Pancreas (tissue), 10 donors: ENCODE results near the gene MYL11. TPM values are rescaled to one million over a fixed set of nuclear protein-coding genes. Genes with fewer than 3 reads are reported as not detected.

Source experiments
- ATAC-seq, 4 donors: fragments of 200-7000 bp; cut with Tn5 transposase; one replicate each; pipeline versions ENCODE4 v1.8.0 to v1.9.1; 2020; ENCODE audit warnings: mild to moderate bottlenecking in 4 of 4, moderate library complexity in 4 of 4
- DNase-seq, 6 donors: peaks; one replicate each; pipeline ENCODE4 v3.0.0-alpha.2; 2020
- FAIRE-seq: peaks from 2 replicates; lab custom pipeline; 2012; peaks lifted over from hg19 to GRCh38; lab: Jason Lieb, UNC
- H3K27ac ChIP-seq, 4 donors: fragments of 200-600 bp; sonication (generic); 1 replicate in 3 of 4; 2 replicates in 1 of 4; pipeline versions ENCODE4 v1.5.0 to v1.8.0; 2020
- H3K27me3 ChIP-seq, 4 donors: fragments of 200-600 bp; one replicate each; pipeline ENCODE4 v1.8.0; 2021
- H3K36me3 ChIP-seq, 3 donors: fragments of 200-600 bp; sonication (generic) in 1 of 3; one replicate each; pipeline versions ENCODE4 v1.5.0 to v1.8.0; 2020 to 2021
- H3K4me1 ChIP-seq, 3 donors: fragments of 200-600 bp; one replicate each; pipeline ENCODE4 v1.8.0; 2021
- H3K4me3 ChIP-seq, 4 donors: fragments of 200-600 bp; sonication (generic) in 2 of 4; one replicate each; pipeline versions ENCODE4 v1.5.0 to v1.8.0; 2020 to 2021
- H3K9me3 ChIP-seq, 4 donors: fragments of 200-600 bp; one replicate each; pipeline ENCODE4 v1.8.0; 2021
- CTCF ChIP-seq, 4 donors: fragments of 200-600 bp; sonication (generic) in 3 of 4; IDR thresholded peaks; one replicate each; pipeline versions ENCODE4 v1.5.0 to v1.8.0; 2021; ENCODE audit warnings: antibody characterized with exemption in 4 of 4
- WGBS, 2 donors: extraction: QIAGEN DNeasy Blood & Tissue Kit; methylation state at CpG; one replicate each; pipeline ENCODE4 v1.1.7; 2013; 5-methylcytosine and 5-hydroxymethylcytosine counted together
- intact Hi-C, 3 donors: fragments of 100-400 bp; cut with DNase I; formaldehyde crosslinking; loops; one replicate each; pipeline versions ENCODE4 v1.11.1 to v1.14.2; 2022
- polyA plus RNA-seq, 2 donors: library from polyadenylated mRNA; stranded (reverse); fragments of 200-250 nt; gene quantifications; one replicate each; pipeline ENCODE4 v1.2.3, GENCODE V29; 2013
- total RNA-seq, 6 donors: library from RNA; stranded (reverse); fragmentation: NEBNext Ultra II Directional in 4 of 6; extraction: Animal tissue kit (Norgen Biotek cat#: 25700) in 4 of 6; gene quantifications; one replicate each; pipeline versions ENCODE4 v1.2.1 to v1.2.4, GENCODE V29; 2021 to 2023
- donor health status: healthy with polysubstance abuse.
- donor health status: DM: no; HTN: no; CAD: no; lungs with moderate emphysema.
- donor health status: DM: no; HTN: no; CAD: no.
- donor health status: control.
- donor health status: control.
- donor health status: Bipolar disorder and iron deficiency.
- donor health status: DM: yes; HTN: yes; CAD: no.
- donor health status: DM: no; HTN: no; CAD: no.
- donor health status: DM: no; HTN: no; CAD: no.
- donor health status: DM: yes; HTN: yes; CAD: no.

MYL11 gene
- total and polyA plus RNA-seq, 8 donors = 0.24 to 0.84 (median 0.31) TPM; not detected in 3

GRCh38 chr16:30361180-30361579 is 13.4 kb upstream of the MYL11 start:
- no peak overlapping the region for H3K4me3 ChIP-seq
- WGBS, 2 donors = 94 to 95% methylated on average over 7 of the region's 7 CpGs
- ATAC-seq = no peak
- no peak for FAIRE-seq
- H3K9me3 ChIP-seq = no peaks in the 10 kb centered on the region
- intact Hi-C loops = no loop called here
- peaks cover 0 to 3% (median 0%) of the 10 kb centered on the region in 3 donors for H3K4me1 ChIP-seq
- peaks cover 0 to 17% (median 4%) of the 10 kb centered on the region in 3 donors for H3K36me3 ChIP-seq
- H3K27me3 ChIP-seq = no peaks in the 10 kb centered on the region
- no peak for TF ChIP-seq CTCF (IDR thresholded peaks at IDR 0.05)
- DNase-seq = peak in 1 of 6 donors; percentile 2
- no peak overlapping the region for H3K27ac ChIP-seq

- H3K4me1 ChIP-seq = peaks cover 0 to 20% (median 15%) of the 10 kb centered on the region in 3 donors
These were observed 9.4 kb upstream of the MYL11 start for GRCh38 chr16:30365200-30365599.

GRCh38 chr16:30366511-30366910 is 8.1 kb upstream of the MYL11 start:
- no peaks in the 10 kb centered on the region for H3K36me3 ChIP-seq
- FAIRE-seq (no peak), ATAC-seq (no peak), DNase-seq (no peak)
- no peak overlapping the region for H3K27ac ChIP-seq
- WGBS, 2 donors = 75 to 79% methylated on average over 4 of the region's 4 CpGs
- H3K4me3 ChIP-seq = no peak overlapping the region
- no peak for TF ChIP-seq CTCF (IDR thresholded peaks at IDR 0.05)
- intact Hi-C loops = no loop called here
- H3K4me1 ChIP-seq = peaks cover 0 to 20% (median 15%) of the 10 kb centered on the region in 3 donors
- H3K9me3 ChIP-seq = no peaks in the 10 kb centered on the region
- no peaks in the 10 kb centered on the region for H3K27me3 ChIP-seq

More at GRCh38 chr16:30365200-30365599, 9.4 kb upstream of the MYL11 start:
- intact Hi-C loops = no loop called here
- Histone ChIP-seq H3K36me3 (no peaks in the 10 kb centered on the region), H3K27me3 (no peaks in the 10 kb centered on the region), H3K9me3 (no peaks in the 10 kb centered on the region), H3K4me3 (no peak overlapping the region), H3K27ac (no peak overlapping the region)
- FAIRE-seq (no peak), ATAC-seq (no peak), DNase-seq (no peak)
- no peak for TF ChIP-seq CTCF (IDR thresholded peaks at IDR 0.05)
- 86 to 91% methylated on average over 10 of the region's 10 CpGs for WGBS, 2 donors

DNA sequence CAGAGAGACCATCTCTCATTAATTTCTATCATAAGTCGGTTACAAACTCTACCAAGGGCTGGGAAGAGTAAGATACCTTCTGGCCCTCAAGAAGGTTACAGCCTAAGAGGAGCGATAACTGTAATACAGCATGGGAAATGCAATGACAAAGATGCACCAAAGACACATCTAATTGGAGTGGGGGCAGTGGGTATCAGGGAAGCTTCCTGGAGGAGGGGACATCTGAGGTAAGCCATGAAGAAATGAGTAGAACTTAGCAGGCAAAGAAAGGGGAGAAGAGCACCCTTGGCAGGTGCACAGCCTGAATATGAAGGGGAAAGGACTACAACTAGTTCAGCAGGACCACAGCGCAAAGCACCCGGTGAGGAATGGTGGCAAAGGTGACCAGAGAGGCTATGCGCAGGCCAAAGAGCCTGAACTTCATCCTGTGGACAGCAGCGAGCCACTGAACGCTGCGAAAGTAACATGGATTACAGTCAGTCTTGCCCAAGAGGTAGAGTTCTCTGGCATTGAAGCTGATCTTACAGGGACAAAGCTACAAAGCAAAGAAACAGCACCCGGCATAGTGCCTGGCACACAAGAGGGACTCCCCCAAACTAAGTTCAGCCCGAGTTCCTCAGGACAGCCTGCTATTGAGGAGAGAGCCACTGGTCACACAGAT is 7.1 kb upstream of the MYL11 start:
- TF ChIP-seq CTCF (IDR thresholded peaks at IDR 0.05) = no peak
- Histone ChIP-seq H3K9me3 (no peaks in the 10 kb centered on the region), H3K4me1 (peaks cover 0 to 20% (median 15%) of the 10 kb centered on the region in 3 donors), H3K27ac (peak overlapping the region in 1 of 4 donors; percentile 28), H3K4me3 (peak overlapping the region in 2 of 4 donors; percentile 74 to 85), H3K36me3 (no peaks in the 10 kb centered on the region), H3K27me3 (no peaks in the 10 kb centered on the region)
- DNase-seq (no peak), ATAC-seq (no peak), FAIRE-seq (no peak)
- WGBS, 2 donors = 43 to 49% methylated on average over 10 of the region's 10 CpGs
- intact Hi-C loops = no loop called here
